K562 (cell line): Measurements from ENCODE around the gene TRIM27. TPM values are rescaled to one million over a fixed set of nuclear protein-coding genes. Genes with fewer than 3 reads are reported as not detected.

ENCODE experiments used
- GABPB2 ChIP-seq: fragments of 250-450 bp; sonication (Bioruptor Pico); conservative IDR thresholded peaks from 2 replicates; pipeline ENCODE4 v1.5.1; 2021; ENCODE audit warnings: mild to moderate bottlenecking
- HBP1 ChIP-seq: fragments of 450-650 bp; formaldehyde crosslinking; IDR thresholded peaks from 2 replicates; pipeline ENCODE4 v1.4.0; 2022; ENCODE audit warnings: missing genetic modification characterization
- HMGN3 ChIP-seq: IDR thresholded peaks from 2 replicates; pipeline ENCODE4 v1.6.1; 2011; ENCODE audit warnings: borderline replicate concordance, low read depth, mild to moderate bottlenecking, mixed read lengths, low read length; ENCODE audit not compliant: insufficient read length; ENCODE audit errors: extremely low read depth
- ILK ChIP-seq: fragments of 450-650 bp; IDR thresholded peaks from 2 replicates; pipeline ENCODE4 v1.6.1; 2016; ENCODE audit warnings: missing genetic modification characterization, low read depth, mild to moderate bottlenecking, missing compliant biosample characterization, moderate library complexity, borderline replicate concordance
- POLR2A ChIP-seq: fragments of 450-650 bp; conservative IDR thresholded peaks from 2 replicates; pipeline ENCODE4 v1.6.1; 2016
- SAP30 ChIP-seq: fragments of 200-600 bp; sonication (generic); IDR thresholded peaks from 2 replicates; pipeline ENCODE4 v1.6.1; 2012; ENCODE audit warnings: borderline replicate concordance, low read depth, mild to moderate bottlenecking, moderate library complexity, low read length, control low read depth, inconsistent platforms; ENCODE audit not compliant: insufficient read depth, poor library complexity, severe bottlenecking
- ZFP1 ChIP-seq: fragments of 450-650 bp; formaldehyde crosslinking; IDR thresholded peaks from 2 replicates; pipeline ENCODE4 v1.4.0; 2020; ENCODE audit warnings: mild to moderate bottlenecking, mixed read lengths
- ZKSCAN3 ChIP-seq: fragments of 250-450 bp; sonication (Bioruptor Pico); IDR thresholded peaks from 2 replicates; pipeline ENCODE4 v1.4.0; 2020
- polyA plus RNA-seq, 8 experiments: library from polyadenylated mRNA; depleted of rRNA in 4 of 8; stranded (reverse) in 5 of 8; unstranded in 3 of 8; fragments of >200 nt; fragmentation: Nextera tagmentation in 2 of 8; fragmentation: Illumina TruSeq in 1 of 8; extraction: Ambion mirVana in 2 of 8; extraction: Trizol in 1 of 8; gene quantifications; 2 replicates each; pipeline versions ENCODE4 v1.2.1 to v1.2.3, GENCODE V29; 2011 to 2014; ENCODE audit warnings: inconsistent platforms in 1 of 8, missing spikeins in 1 of 8
- total RNA-seq, 7 experiments: library from RNA; depleted of rRNA in 6 of 7; stranded (reverse); fragments of >200 nt in 6 of 7; fragmentation: Illumina TruSeq in 2 of 7; extraction: Trizol in 2 of 7; gene quantifications; 2 replicates each; pipeline versions ENCODE4 v1.2.1 to v1.2.3, GENCODE V29; 2011 to 2021; ENCODE audit warnings: low replicate concordance in 1 of 7
- TF ChIP-seq, protein P1 (sequence below), 2 experiments: IDR thresholded peaks; 2 replicates each; pipeline ENCODE4 v1.6.1; 2012; ENCODE audit warnings: improper control_type of control experiment in 2 of 2, low read depth in 2 of 2, low read length in 2 of 2, borderline replicate concordance in 1 of 2
- TF ChIP-seq, protein P2 (sequence below): fragments of 250-450 bp; sonication (Bioruptor Pico); IDR thresholded peaks from 2 replicates; pipeline ENCODE4 v1.8.0; 2021; ENCODE audit warnings: borderline replicate concordance, mild to moderate bottlenecking, moderate library complexity; ENCODE audit not compliant: poor library complexity, severe bottlenecking
- TF ChIP-seq, protein P3 (sequence below): sonication (generic); formaldehyde crosslinking; IDR thresholded peaks from 2 replicates; pipeline ENCODE4 v1.8.0; 2022; ENCODE audit warnings: mild to moderate bottlenecking, missing genetic modification reagents
- TF ChIP-seq, protein P4 (sequence below), 2 experiments: fragments of 450-650 bp; IDR thresholded peaks; 2 replicates each; pipeline ENCODE4 v1.6.1; 2018; ENCODE audit warnings: mild to moderate bottlenecking in 2 of 2, low read depth in 1 of 2; ENCODE audit not compliant: partially characterized antibody in 2 of 2
- TF ChIP-seq, protein P5 (sequence below), 2 experiments: fragments of 450-650 bp in 1 of 2; sonication (generic) in 1 of 2; formaldehyde crosslinking in 1 of 2; IDR thresholded peaks in 1 of 2; conservative IDR thresholded peaks in 1 of 2; 2 replicates each; pipeline versions ENCODE4 v1.6.1 to v1.8.1; 2016 to 2023; ENCODE audit warnings: mild to moderate bottlenecking in 2 of 2, moderate library complexity in 2 of 2, inconsistent platforms in 1 of 2, missing genetic modification reagents in 1 of 2

TRIM27 gene
- total and polyA plus RNA-seq, 9 of the 15 experiments (the other 6 are each of a cell fraction or from before 2014, with no cell fraction given) = 37.7 to 235 (median 122) TPM

GRCh38 chr6:28896505-28897368, 27.0 kb downstream of the TRIM27 start (continued):
- TF ChIP-seq, protein P1, sequence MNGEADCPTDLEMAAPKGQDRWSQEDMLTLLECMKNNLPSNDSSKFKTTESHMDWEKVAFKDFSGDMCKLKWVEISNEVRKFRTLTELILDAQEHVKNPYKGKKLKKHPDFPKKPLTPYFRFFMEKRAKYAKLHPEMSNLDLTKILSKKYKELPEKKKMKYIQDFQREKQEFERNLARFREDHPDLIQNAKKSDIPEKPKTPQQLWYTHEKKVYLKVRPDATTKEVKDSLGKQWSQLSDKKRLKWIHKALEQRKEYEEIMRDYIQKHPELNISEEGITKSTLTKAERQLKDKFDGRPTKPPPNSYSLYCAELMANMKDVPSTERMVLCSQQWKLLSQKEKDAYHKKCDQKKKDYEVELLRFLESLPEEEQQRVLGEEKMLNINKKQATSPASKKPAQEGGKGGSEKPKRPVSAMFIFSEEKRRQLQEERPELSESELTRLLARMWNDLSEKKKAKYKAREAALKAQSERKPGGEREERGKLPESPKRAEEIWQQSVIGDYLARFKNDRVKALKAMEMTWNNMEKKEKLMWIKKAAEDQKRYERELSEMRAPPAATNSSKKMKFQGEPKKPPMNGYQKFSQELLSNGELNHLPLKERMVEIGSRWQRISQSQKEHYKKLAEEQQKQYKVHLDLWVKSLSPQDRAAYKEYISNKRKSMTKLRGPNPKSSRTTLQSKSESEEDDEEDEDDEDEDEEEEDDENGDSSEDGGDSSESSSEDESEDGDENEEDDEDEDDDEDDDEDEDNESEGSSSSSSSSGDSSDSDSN (IDR thresholded peaks at IDR 0.05; ENCODE audit: borderline replicate concordance in 1 of 2, low read depth in 2 of 2, low read length in 2 of 2) = peak; percentile 23 to 52; a peak in 2 of 4 replicates
- TF ChIP-seq ZKSCAN3 (CRISPR knock-in tag) (no peak), GABPB2 (CRISPR knock-in tag) (peak; percentile 72; the same call in 1 of the 2 replicates), ILK (no peak), HBP1 (CRISPR knock-in tag) (no peak), POLR2A (peak; percentile 52), ZFP1 (CRISPR knock-in tag) (peak; percentile 47; the same call in 1 of the 2 replicates), SAP30 (peak; percentile 67), HMGN3 (peak; percentile 40)
- TF ChIP-seq, protein P2, sequence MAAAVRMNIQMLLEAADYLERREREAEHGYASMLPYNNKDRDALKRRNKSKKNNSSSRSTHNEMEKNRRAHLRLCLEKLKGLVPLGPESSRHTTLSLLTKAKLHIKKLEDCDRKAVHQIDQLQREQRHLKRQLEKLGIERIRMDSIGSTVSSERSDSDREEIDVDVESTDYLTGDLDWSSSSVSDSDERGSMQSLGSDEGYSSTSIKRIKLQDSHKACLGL (CRISPR knock-in tag) = peak; percentile 31
- TF ChIP-seq, protein P3, sequence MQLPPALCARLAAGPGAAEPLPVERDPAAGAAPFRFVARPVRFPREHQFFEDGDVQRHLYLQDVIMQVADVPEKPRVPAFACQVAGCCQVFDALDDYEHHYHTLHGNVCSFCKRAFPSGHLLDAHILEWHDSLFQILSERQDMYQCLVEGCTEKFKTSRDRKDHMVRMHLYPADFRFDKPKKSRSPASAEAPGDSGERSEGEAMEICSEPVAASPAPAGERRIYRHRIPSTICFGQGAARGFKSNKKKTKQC = no peak
- TF ChIP-seq, protein P4, sequence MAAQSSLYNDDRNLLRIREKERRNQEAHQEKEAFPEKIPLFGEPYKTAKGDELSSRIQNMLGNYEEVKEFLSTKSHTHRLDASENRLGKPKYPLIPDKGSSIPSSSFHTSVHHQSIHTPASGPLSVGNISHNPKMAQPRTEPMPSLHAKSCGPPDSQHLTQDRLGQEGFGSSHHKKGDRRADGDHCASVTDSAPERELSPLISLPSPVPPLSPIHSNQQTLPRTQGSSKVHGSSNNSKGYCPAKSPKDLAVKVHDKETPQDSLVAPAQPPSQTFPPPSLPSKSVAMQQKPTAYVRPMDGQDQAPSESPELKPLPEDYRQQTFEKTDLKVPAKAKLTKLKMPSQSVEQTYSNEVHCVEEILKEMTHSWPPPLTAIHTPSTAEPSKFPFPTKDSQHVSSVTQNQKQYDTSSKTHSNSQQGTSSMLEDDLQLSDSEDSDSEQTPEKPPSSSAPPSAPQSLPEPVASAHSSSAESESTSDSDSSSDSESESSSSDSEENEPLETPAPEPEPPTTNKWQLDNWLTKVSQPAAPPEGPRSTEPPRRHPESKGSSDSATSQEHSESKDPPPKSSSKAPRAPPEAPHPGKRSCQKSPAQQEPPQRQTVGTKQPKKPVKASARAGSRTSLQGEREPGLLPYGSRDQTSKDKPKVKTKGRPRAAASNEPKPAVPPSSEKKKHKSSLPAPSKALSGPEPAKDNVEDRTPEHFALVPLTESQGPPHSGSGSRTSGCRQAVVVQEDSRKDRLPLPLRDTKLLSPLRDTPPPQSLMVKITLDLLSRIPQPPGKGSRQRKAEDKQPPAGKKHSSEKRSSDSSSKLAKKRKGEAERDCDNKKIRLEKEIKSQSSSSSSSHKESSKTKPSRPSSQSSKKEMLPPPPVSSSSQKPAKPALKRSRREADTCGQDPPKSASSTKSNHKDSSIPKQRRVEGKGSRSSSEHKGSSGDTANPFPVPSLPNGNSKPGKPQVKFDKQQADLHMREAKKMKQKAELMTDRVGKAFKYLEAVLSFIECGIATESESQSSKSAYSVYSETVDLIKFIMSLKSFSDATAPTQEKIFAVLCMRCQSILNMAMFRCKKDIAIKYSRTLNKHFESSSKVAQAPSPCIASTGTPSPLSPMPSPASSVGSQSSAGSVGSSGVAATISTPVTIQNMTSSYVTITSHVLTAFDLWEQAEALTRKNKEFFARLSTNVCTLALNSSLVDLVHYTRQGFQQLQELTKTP (IDR thresholded peaks at IDR 0.05; ENCODE audit: low read depth in 1 of 2, partially characterized antibody in 2 of 2) = peak; percentile 56 to 57
- TF ChIP-seq, protein P5, sequence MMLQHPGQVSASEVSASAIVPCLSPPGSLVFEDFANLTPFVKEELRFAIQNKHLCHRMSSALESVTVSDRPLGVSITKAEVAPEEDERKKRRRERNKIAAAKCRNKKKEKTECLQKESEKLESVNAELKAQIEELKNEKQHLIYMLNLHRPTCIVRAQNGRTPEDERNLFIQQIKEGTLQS (IDR thresholded peaks at IDR 0.05) = no peak
- TF ChIP-seq, protein P5 (CRISPR knock-in tag; conservative IDR thresholded peaks at IDR 0.05) = 0 out of 2 replicates have a peak, but pooled peaks have one; percentile 5
